Pancreas (tissue), 10 donors: ENCODE data around the gene RBL1. TPM values are rescaled to one million over a fixed set of nuclear protein-coding genes. Genes with fewer than 3 reads are reported as not detected.
"Not testable (repeated sequence)": the region's sequence is repeated elsewhere in the genome, so short reads cannot be mapped to it uniquely, and the experiment has no call there.

Experiments
- ATAC-seq, 4 donors: fragments of 200-7000 bp; cut with Tn5 transposase; one replicate each; pipeline versions ENCODE4 v1.8.0 to v1.9.1; 2020; ENCODE audit warnings: mild to moderate bottlenecking in 4 of 4, moderate library complexity in 4 of 4
- DNase-seq, 6 donors: peaks; one replicate each; pipeline ENCODE4 v3.0.0-alpha.2; 2020
- FAIRE-seq: peaks from 2 replicates; lab custom pipeline; 2012; peaks lifted over from hg19 to GRCh38; lab: Jason Lieb, UNC
- H3K27ac ChIP-seq, 4 donors: fragments of 200-600 bp; sonication (generic); 1 replicate in 3 of 4; 2 replicates in 1 of 4; pipeline versions ENCODE4 v1.5.0 to v1.8.0; 2020
- H3K27me3 ChIP-seq, 4 donors: fragments of 200-600 bp; one replicate each; pipeline ENCODE4 v1.8.0; 2021
- H3K36me3 ChIP-seq, 3 donors: fragments of 200-600 bp; sonication (generic) in 1 of 3; one replicate each; pipeline versions ENCODE4 v1.5.0 to v1.8.0; 2020 to 2021
- H3K4me1 ChIP-seq, 3 donors: fragments of 200-600 bp; one replicate each; pipeline ENCODE4 v1.8.0; 2021
- H3K4me3 ChIP-seq, 4 donors: fragments of 200-600 bp; sonication (generic) in 2 of 4; one replicate each; pipeline versions ENCODE4 v1.5.0 to v1.8.0; 2020 to 2021
- H3K9me3 ChIP-seq, 4 donors: fragments of 200-600 bp; one replicate each; pipeline ENCODE4 v1.8.0; 2021
- CTCF ChIP-seq, 4 donors: fragments of 200-600 bp; sonication (generic) in 3 of 4; IDR thresholded peaks; one replicate each; pipeline versions ENCODE4 v1.5.0 to v1.8.0; 2021; ENCODE audit warnings: antibody characterized with exemption in 4 of 4
- WGBS, 2 donors: extraction: QIAGEN DNeasy Blood & Tissue Kit; methylation state at CpG; one replicate each; pipeline ENCODE4 v1.1.7; 2013; 5-methylcytosine and 5-hydroxymethylcytosine counted together
- intact Hi-C, 3 donors: fragments of 100-400 bp; cut with DNase I; formaldehyde crosslinking; loops; one replicate each; pipeline versions ENCODE4 v1.11.1 to v1.14.2; 2022
- polyA plus RNA-seq, 2 donors: library from polyadenylated mRNA; stranded (reverse); fragments of 200-250 nt; gene quantifications; one replicate each; pipeline ENCODE4 v1.2.3, GENCODE V29; 2013
- total RNA-seq, 6 donors: library from RNA; stranded (reverse); fragmentation: NEBNext Ultra II Directional in 4 of 6; extraction: Animal tissue kit (Norgen Biotek cat#: 25700) in 4 of 6; gene quantifications; one replicate each; pipeline versions ENCODE4 v1.2.1 to v1.2.4, GENCODE V29; 2021 to 2023
- donor health status: healthy with polysubstance abuse.
- donor health status: DM: no; HTN: no; CAD: no; lungs with moderate emphysema.
- donor health status: DM: no; HTN: no; CAD: no.
- donor health status: control.
- donor health status: control.
- donor health status: Bipolar disorder and iron deficiency.
- donor health status: DM: yes; HTN: yes; CAD: no.
- donor health status: DM: no; HTN: no; CAD: no.
- donor health status: DM: no; HTN: no; CAD: no.
- donor health status: DM: yes; HTN: yes; CAD: no.

RBL1 gene
- total and polyA plus RNA-seq, 8 donors, result 1.1 to 4.3 (median 3.5) TPM

DNA sequence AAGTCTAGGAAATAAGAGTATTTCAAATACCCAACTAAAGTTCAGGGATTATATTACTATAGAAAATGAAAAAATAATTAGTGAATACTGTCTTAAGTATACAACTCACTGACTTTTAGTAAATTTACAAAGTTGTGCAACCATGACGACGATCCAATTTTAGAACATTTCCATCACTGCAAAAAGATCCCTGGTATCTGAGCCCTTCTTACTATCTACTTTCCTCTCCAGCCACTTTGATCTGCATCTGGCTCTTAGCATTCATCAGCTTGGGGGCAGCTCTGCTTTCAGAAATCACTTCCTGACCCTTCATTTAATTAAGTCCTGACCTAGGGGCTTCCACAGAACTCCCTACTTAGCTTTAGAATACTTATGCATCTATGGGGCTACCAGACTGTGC is 38.2 kb upstream of the RBL1 start:
- no peak overlapping the region for H3K4me3 ChIP-seq
- no peaks in the 10 kb centered on the region for H3K4me1 ChIP-seq
- DNase-seq (no peak), ATAC-seq (no peak), FAIRE-seq (no peak)
- TF ChIP-seq CTCF (IDR thresholded peaks at IDR 0.05), result no peak
- 91 to 98% methylated on average over 2 of the region's 2 CpGs for WGBS, 2 donors
- H3K27ac ChIP-seq, result no peak overlapping the region
- no peaks in the 10 kb centered on the region for H3K9me3 ChIP-seq
- no peaks in the 10 kb centered on the region for H3K36me3 ChIP-seq
- intact Hi-C loops, result no loop called here
- H3K27me3 ChIP-seq, result no peaks in the 10 kb centered on the region

- no peak overlapping the region for H3K4me3 ChIP-seq
- FAIRE-seq (no peak), ATAC-seq (no peak), DNase-seq (no peak)
- no peaks in the 10 kb centered on the region for H3K9me3 ChIP-seq
- intact Hi-C loops, result no loop called here
- 82 to 91% methylated on average over 3 of the region's 3 CpGs for WGBS, 2 donors
- no peaks in the 10 kb centered on the region for H3K4me1 ChIP-seq
- TF ChIP-seq CTCF (IDR thresholded peaks at IDR 0.05), result no peak
- no peak overlapping the region for H3K27ac ChIP-seq
- no peaks in the 10 kb centered on the region for H3K36me3 ChIP-seq
- H3K27me3 ChIP-seq, result no peaks in the 10 kb centered on the region
Measured at GRCh38 chr20:37131486-37131885, 35.7 kb upstream of the RBL1 start.

DNA sequence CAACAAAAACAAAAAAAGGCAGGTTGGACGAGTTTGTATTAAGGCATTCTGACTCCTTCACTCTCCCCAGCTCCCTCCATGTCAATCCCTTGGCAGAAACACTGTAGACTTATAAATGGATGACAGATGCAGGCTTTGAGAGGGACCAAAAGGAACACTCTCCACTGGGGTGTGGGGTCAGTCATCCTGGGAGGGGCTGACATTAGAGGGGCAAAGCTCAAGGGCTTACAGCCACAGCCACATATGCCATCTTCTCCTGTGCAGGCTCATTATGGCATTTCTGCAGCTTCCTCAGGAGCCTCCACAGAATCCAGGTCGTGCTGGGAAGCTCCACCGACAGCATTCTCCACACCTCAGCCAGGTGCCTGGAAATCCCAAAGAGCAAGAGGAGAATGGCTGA is 33.0 kb upstream of the RBL1 start:
- Histone ChIP-seq H3K27ac (no peak overlapping the region), H3K36me3 (no peaks in the 10 kb centered on the region), H3K4me3 (no peak overlapping the region), H3K4me1 (no peaks in the 10 kb centered on the region), H3K9me3 (no peaks in the 10 kb centered on the region), H3K27me3 (no peaks in the 10 kb centered on the region)
- DNase-seq (no peak), ATAC-seq (no peak), FAIRE-seq (no peak)
- intact Hi-C loops, result no loop called here
- WGBS, 2 donors, result 80 to 86% methylated on average over 3 of the region's 3 CpGs
- no peak for TF ChIP-seq CTCF (IDR thresholded peaks at IDR 0.05)

DNA sequence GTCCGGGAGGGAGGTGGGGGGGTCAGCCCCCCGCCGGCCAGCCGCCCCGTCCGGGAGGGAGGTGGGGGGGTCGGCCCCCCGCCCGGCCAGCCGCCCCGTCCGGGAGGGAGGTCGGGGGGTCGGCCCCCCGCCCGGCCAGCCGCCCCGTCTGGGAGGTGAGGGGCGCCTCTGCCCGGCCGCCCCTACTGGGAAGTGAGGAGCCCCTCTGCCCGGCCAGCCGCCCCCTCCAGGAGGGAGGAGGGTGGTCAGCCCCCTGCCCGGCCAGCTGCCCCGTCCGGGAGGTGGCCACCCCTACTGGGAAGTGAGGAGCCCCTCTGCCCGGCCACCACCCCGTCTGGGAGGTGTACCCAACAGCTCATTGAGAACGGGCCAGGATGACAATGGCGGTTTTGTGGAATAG is 30.5 kb upstream of the RBL1 start:
- intact Hi-C loops, DNase-seq, H3K27me3 ChIP-seq, FAIRE-seq, H3K4me3 ChIP-seq, H3K36me3 ChIP-seq, ATAC-seq, H3K9me3 ChIP-seq, H3K4me1 ChIP-seq, H3K27ac ChIP-seq: not testable (repeated sequence)
- WGBS, 2 donors, result 93 to 98% methylated on average over 7 to 28 of the region's 30 CpGs

DNA sequence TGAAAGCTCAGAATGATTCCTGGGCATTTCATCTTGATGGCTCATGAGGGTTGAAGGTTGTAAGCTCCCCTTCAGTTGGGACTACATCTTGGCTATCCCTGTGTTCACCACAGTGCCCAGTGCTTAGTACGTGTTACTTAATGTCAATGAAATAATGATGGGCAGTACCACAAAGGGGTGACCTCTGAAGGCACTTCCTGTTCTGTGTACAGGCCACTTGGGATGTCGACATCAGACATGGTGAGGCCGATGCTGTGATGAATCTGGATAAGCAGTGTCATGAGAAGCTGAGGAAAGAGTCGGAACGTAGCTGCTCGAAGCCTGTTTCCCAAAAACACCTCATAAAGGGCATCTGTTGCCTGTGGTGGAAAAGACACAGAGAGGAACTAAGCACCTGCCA is 27.6 kb upstream of the RBL1 start:
- TF ChIP-seq CTCF (IDR thresholded peaks at IDR 0.05), result no peak
- Histone ChIP-seq H3K27me3 (no peaks in the 10 kb centered on the region), H3K27ac (no peak overlapping the region), H3K4me1 (no peaks in the 10 kb centered on the region), H3K4me3 (no peak overlapping the region), H3K9me3 (no peaks in the 10 kb centered on the region), H3K36me3 (no peaks in the 10 kb centered on the region)
- WGBS, 2 donors, result 82 to 89% methylated on average over 6 of the region's 6 CpGs
- FAIRE-seq (no peak), DNase-seq (no peak), ATAC-seq (no peak)
- intact Hi-C loops, result no loop called here

DNA sequence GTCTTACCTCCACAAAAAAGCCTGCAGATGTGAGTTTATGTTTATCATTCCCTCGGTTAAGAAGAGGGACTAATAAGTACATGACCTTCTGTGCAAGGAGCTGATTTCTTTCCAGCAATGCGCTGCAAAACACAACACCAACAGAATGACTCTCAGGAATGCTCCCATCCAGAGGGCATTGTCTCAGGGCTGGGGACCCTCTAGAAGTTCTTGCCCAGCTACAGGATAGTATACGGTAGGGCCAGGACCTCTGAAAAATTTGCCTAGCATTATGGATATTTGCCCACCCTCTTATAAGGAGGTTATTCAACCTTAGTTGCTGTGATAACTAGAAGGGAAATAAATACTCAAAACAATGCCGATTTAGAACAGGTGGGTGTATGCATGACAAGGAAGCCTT is 24.7 kb upstream of the RBL1 start:
- no peak for FAIRE-seq
- intact Hi-C loops, result no loop called here

More for the DNA sequence above, 24.7 kb upstream of the RBL1 start:
- DNase-seq, result no peak
- no peaks in the 10 kb centered on the region for H3K9me3 ChIP-seq
- TF ChIP-seq CTCF (IDR thresholded peaks at IDR 0.05), result no peak
- H3K27ac ChIP-seq, result no peak overlapping the region
- no peak for ATAC-seq
- H3K27me3 ChIP-seq, result no peaks in the 10 kb centered on the region
- H3K4me3 ChIP-seq, result no peak overlapping the region
- 80 to 83% methylated on average over 4 of the region's 4 CpGs for WGBS, 2 donors
- H3K36me3 ChIP-seq, result no peaks in the 10 kb centered on the region
- no peaks in the 10 kb centered on the region for H3K4me1 ChIP-seq
